K562 (cell line): ENCODE measurements around the gene FRMPD4. TPM values are rescaled to one million over a fixed set of nuclear protein-coding genes. Genes with fewer than 3 reads are reported as not detected.

Experiments
- ATAC-seq: fragments of 200-7000 bp; cut with Tn5 transposase; 3 replicates; pipeline ENCODE4 v1.9.1; 2020; ENCODE audit warnings: moderate library complexity
- BruUV-seq: library from RNA; stranded (reverse); fragments of 400-500 nt; replicated peaks from 2 replicates; lab custom pipeline; 2021; lab: Mats Ljungman, UMichigan
- CTCF ChIA-PET: fragments of 300-600 bp; formaldehyde crosslinking; extraction: SDS; loops from one replicate; lab custom pipeline; 2021; ENCODE audit warnings: low intra/inter-chr PET ratio; lab: Yijun Ruan, JAX
- POLR2A ChIA-PET: fragments of 300-600, 350-650 bp; sonication (Branson Sonifier 250); formaldehyde crosslinking; extraction: SDS; loops from one replicate; lab custom pipeline; 2021; ENCODE audit warnings: antibody characterized with exemption, inconsistent platforms; lab: Yijun Ruan, JAX
- DNase-seq, 4 experiments: peaks; one replicate each; pipeline versions ENCODE4 v3.0.0 to v3.0.0-alpha.2; 2011 to 2018; ENCODE audit warnings: low spot score in 3 of 4, mixed read lengths in 3 of 4; ENCODE audit errors: extremely low read depth in 1 of 4
- FAIRE-seq: peaks from 2 replicates; lab custom pipeline; 2011; peaks lifted over from hg19 to GRCh38; lab: Jason Lieb, UNC
- H2AFZ ChIP-seq: 2 replicates; pipeline ENCODE4 v1.6.0; 2011; ENCODE audit warnings: low read depth, low read length, control low read depth, inconsistent platforms
- H3K27ac ChIP-seq: fragments of 200-600 bp; 3 replicates; pipeline ENCODE4 v1.8.0; 2011; ENCODE audit warnings: low read depth, mild to moderate bottlenecking, control low read depth, inconsistent platforms, low read length, moderate library complexity, mixed read lengths; ENCODE audit errors: extremely low read depth
- H3K27me3 ChIP-seq, 2 experiments: fragments of 300-600 bp in 1 of 2; 2 replicates in 1 of 2; 3 replicates in 1 of 2; pipeline versions ENCODE4 v1.6.0 to v1.8.0; 2011; ENCODE audit warnings: inconsistent platforms in 2 of 2, low read length in 2 of 2, mild to moderate bottlenecking in 1 of 2, mixed read lengths in 1 of 2, moderate library complexity in 1 of 2; ENCODE audit not compliant: control insufficient read depth in 2 of 2, insufficient read depth in 2 of 2
- H3K36me3 ChIP-seq: fragments of 300-600 bp; 3 replicates; pipeline ENCODE4 v1.8.0; 2011; ENCODE audit warnings: mild to moderate bottlenecking, low read length, inconsistent platforms; ENCODE audit not compliant: control insufficient read depth, insufficient read depth
- H3K4me1 ChIP-seq, 2 experiments: fragments of 200-600 bp in 1 of 2; replicated peaks in 1 of 2; 2 replicates in 1 of 2; 3 replicates in 1 of 2; pipeline versions ENCODE4 v1.5.1 to v1.8.0; 2011; ENCODE audit warnings: inconsistent platforms in 2 of 2, low read length in 2 of 2, mild to moderate bottlenecking in 1 of 2, mixed read lengths in 1 of 2, moderate library complexity in 1 of 2; ENCODE audit not compliant: control insufficient read depth in 2 of 2, insufficient read depth in 2 of 2
- H3K4me2 ChIP-seq: 2 replicates; pipeline ENCODE4 v1.6.1; 2011; ENCODE audit warnings: low read length, control low read depth, inconsistent platforms, mixed read lengths; ENCODE audit not compliant: insufficient read depth
- H3K4me3 ChIP-seq: fragments of 200-600 bp; sonication (generic), shearing (Covaris generic); 2 replicates; pipeline ENCODE4 v1.5.1; 2016; ENCODE audit warnings: control low read depth, inconsistent platforms
- H3K79me2 ChIP-seq: fragments of 200-600 bp; 3 replicates; pipeline ENCODE4 v1.8.0; 2011; ENCODE audit warnings: low read length, inconsistent platforms; ENCODE audit not compliant: control insufficient read depth, insufficient read depth
- H3K9ac ChIP-seq, 2 experiments: 2 replicates each; pipeline versions ENCODE4 v1.6.0 to v1.6.1; 2011; ENCODE audit warnings: low read depth in 2 of 2, low read length in 2 of 2, control low read depth in 1 of 2, inconsistent platforms in 1 of 2, mild to moderate bottlenecking in 1 of 2, mixed read lengths in 1 of 2; ENCODE audit not compliant: insufficient read depth in 1 of 2
- H3K9me1 ChIP-seq: one replicate; pipeline ENCODE4 v1.6.0; 2011; ENCODE audit warnings: inconsistent platforms, mild to moderate bottlenecking, low read length, moderate library complexity; ENCODE audit not compliant: control insufficient read depth, insufficient read depth
- H3K9me3 ChIP-seq: replicated peaks from 2 replicates; pipeline ENCODE4 v1.5.1; 2011; ENCODE audit warnings: low read depth, low read length, inconsistent platforms; ENCODE audit not compliant: control insufficient read depth, insufficient read depth
- H4K20me1 ChIP-seq: replicated peaks from 2 replicates; pipeline ENCODE4 v1.6.1; 2011; ENCODE audit warnings: low read length, inconsistent platforms, mixed read lengths; ENCODE audit not compliant: control insufficient read depth, insufficient read depth
- FOXA3 ChIP-seq, 2 experiments: fragments of 450-650 bp in 1 of 2; sonication (generic) in 1 of 2; formaldehyde crosslinking; IDR thresholded peaks in 1 of 2; conservative IDR thresholded peaks in 1 of 2; 2 replicates each; pipeline versions ENCODE4 v1.4.0 to v1.8.0; 2020 to 2022; ENCODE audit warnings: mild to moderate bottlenecking in 2 of 2, missing genetic modification reagents in 1 of 2
- HDAC2 ChIP-seq: fragments of 450-650 bp; IDR thresholded peaks from 2 replicates; pipeline ENCODE4 v1.6.1; 2016; ENCODE audit warnings: mild to moderate bottlenecking
- HDAC8 ChIP-seq: fragments of 450-650 bp; IDR thresholded peaks from 2 replicates; pipeline ENCODE4 v1.6.1; 2016; ENCODE audit warnings: mild to moderate bottlenecking, missing genetic modification characterization, moderate library complexity, missing compliant biosample characterization
- HEY1 ChIP-seq: fragments of 250-450 bp; sonication (Bioruptor Pico); IDR thresholded peaks from 2 replicates; pipeline ENCODE4 v1.5.0; 2020; ENCODE audit warnings: mild to moderate bottlenecking, moderate library complexity, borderline replicate concordance
- KHSRP ChIP-seq: fragments of 450-650 bp; IDR thresholded peaks from 2 replicates; pipeline ENCODE4 v1.6.1; 2017
- POLR2A ChIP-seq: fragments of 450-650 bp; conservative IDR thresholded peaks from 2 replicates; pipeline ENCODE4 v1.6.1; 2016
- PTRF ChIP-seq: fragments of 450-650 bp; IDR thresholded peaks from 2 replicates; pipeline ENCODE4 v1.6.1; 2016; ENCODE audit warnings: mild to moderate bottlenecking, missing genetic modification characterization, missing compliant biosample characterization
- ZNF143 ChIP-seq: sonication (generic); formaldehyde crosslinking; IDR thresholded peaks from 2 replicates; pipeline ENCODE4 v1.9.0; 2022; ENCODE audit warnings: mild to moderate bottlenecking, missing genetic modification reagents
- WGBS: fragments of 100-300 bp; shearing (Covaris generic); methylation state at CpG from one replicate; pipeline ENCODE4 v1.1.6; 2016; ENCODE audit warnings: low coverage, mixed read lengths; ENCODE audit not compliant: insufficient coverage; ENCODE audit errors: missing lambda C conversion rate; 5-methylcytosine and 5-hydroxymethylcytosine counted together
- in situ Hi-C: fragments of 300-500 bp; cut with MboI; formaldehyde crosslinking; loops from 4 replicates; pipeline ENCODE4 v1.15.0; 2018; ENCODE audit warnings: inconsistent platforms, mixed read lengths
- intact Hi-C: fragments of 100-400 bp; cut with micrococcal nuclease; formaldehyde crosslinking; loops from 2 replicates; pipeline ENCODE4 v1.14.2; 2022
- polyA plus RNA-seq, 8 experiments: library from polyadenylated mRNA; depleted of rRNA in 4 of 8; stranded (reverse) in 5 of 8; unstranded in 3 of 8; fragments of >200 nt; fragmentation: Nextera tagmentation in 2 of 8; fragmentation: Illumina TruSeq in 1 of 8; extraction: Ambion mirVana in 2 of 8; extraction: Trizol in 1 of 8; gene quantifications; 2 replicates each; pipeline versions ENCODE4 v1.2.1 to v1.2.3, GENCODE V29; 2011 to 2014; ENCODE audit warnings: inconsistent platforms in 1 of 8, missing spikeins in 1 of 8
- total RNA-seq, 7 experiments: library from RNA; depleted of rRNA in 6 of 7; stranded (reverse); fragments of >200 nt in 6 of 7; fragmentation: Illumina TruSeq in 2 of 7; extraction: Trizol in 2 of 7; gene quantifications; 2 replicates each; pipeline versions ENCODE4 v1.2.1 to v1.2.3, GENCODE V29; 2011 to 2021; ENCODE audit warnings: low replicate concordance in 1 of 7
- TF ChIP-seq, protein P1 (sequence below): fragments of 250-450 bp; sonication (Bioruptor Pico); IDR thresholded peaks from 2 replicates; pipeline ENCODE4 v1.5.0; 2021; ENCODE audit warnings: mild to moderate bottlenecking, moderate library complexity
- TF ChIP-seq, protein P2 (sequence below), 2 experiments: fragments of 150-350 bp in 1 of 2; IDR thresholded peaks; 2 replicates each; pipeline ENCODE4 v1.6.1; 2012 to 2016; ENCODE audit warnings: low read depth in 2 of 2, low read length in 2 of 2, mild to moderate bottlenecking in 1 of 2, moderate library complexity in 1 of 2
- TF ChIP-seq, protein P3 (sequence below): fragments of 450-650 bp; IDR thresholded peaks from 2 replicates; pipeline ENCODE4 v1.6.1; 2016
- TF ChIP-seq, protein P4 (sequence below): fragments of 250-450 bp; sonication (Bioruptor Pico); IDR thresholded peaks from 2 replicates; pipeline ENCODE4 v1.8.0; 2022; ENCODE audit warnings: inconsistent platforms, mild to moderate bottlenecking, moderate library complexity, borderline replicate concordance

Gene FRMPD4
- total and polyA plus RNA-seq, 9 of the 15 experiments (the other 6 are each of a cell fraction or from before 2014, with no cell fraction given), result not detected

DNA sequence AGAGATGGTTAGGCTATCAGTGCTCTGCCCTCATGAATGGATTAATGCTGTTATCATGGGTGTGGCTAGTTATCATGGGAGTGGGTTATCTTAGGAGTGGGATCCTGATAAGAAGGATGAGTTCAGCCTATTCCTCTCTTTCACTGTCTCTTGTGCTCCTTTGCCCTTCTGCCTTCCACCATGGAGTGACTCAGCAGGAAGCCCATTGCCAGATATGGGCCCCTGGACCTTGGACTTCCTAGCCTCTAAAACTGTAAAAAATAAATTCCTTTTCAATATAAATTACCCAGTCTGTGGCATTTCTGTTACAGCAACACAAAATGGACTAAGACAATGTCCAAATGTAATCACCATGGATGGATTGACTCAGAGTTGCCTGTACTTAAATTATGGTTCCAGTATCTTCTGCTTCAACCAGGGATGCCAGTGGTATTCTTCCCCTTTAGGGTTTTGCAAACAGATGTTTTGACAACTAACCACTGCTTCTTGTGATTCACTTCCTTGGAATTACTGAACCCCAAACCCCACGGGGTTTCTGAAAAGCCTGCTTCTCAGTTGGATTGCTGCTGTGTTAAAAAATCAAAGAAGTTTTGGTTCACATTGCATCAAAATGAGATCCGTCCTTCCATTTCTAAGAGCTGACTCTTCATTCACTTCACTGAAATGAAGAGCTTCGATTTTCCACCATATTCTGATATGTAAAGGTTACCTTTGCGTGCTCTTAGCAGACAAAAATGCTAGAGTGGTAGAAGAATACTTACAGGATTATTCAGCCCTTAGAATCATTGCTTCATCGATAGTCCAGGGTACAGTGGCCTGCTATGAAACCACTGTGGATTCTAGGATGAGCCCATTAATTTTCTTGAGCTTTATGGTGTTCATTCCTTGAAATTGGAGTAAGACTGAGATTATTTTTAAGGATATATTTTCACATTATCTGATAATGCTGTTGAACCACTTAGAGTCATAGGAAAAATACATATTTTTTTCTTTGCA is 107.7 kb downstream of the FRMPD4 start:
- no peak for DNase-seq
- Histone ChIP-seq H3K4me2 (no peak overlapping the region), H3K4me3 (no peak overlapping the region), H3K9ac (no peak overlapping the region), H3K27me3 (no peaks in the 10 kb centered on the region), H2AFZ (no peak overlapping the region), H3K36me3 (no peaks in the 10 kb centered on the region), H3K79me2 (no peaks in the 10 kb centered on the region), H3K4me1 (no peaks in the 10 kb centered on the region), H3K9me3 (no peaks in the 10 kb centered on the region), H4K20me1 (no peaks in the 10 kb centered on the region), H3K9me1 (no peaks in the 10 kb centered on the region), H3K27ac (no peak overlapping the region)
- in situ Hi-C loops, result no loop called here
- ATAC-seq, result no peak
- BruUV-seq, result no TSS peak
- intact Hi-C loops, result no loop called here
- CTCF ChIA-PET, result no interaction called here
- 0% methylated on average over 5 of the region's 5 CpGs for WGBS
- no peak for FAIRE-seq
- POLR2A ChIA-PET, result no interaction called here
- no peak for TF ChIP-seq PTRF (tag)
- TF ChIP-seq, protein P1, sequence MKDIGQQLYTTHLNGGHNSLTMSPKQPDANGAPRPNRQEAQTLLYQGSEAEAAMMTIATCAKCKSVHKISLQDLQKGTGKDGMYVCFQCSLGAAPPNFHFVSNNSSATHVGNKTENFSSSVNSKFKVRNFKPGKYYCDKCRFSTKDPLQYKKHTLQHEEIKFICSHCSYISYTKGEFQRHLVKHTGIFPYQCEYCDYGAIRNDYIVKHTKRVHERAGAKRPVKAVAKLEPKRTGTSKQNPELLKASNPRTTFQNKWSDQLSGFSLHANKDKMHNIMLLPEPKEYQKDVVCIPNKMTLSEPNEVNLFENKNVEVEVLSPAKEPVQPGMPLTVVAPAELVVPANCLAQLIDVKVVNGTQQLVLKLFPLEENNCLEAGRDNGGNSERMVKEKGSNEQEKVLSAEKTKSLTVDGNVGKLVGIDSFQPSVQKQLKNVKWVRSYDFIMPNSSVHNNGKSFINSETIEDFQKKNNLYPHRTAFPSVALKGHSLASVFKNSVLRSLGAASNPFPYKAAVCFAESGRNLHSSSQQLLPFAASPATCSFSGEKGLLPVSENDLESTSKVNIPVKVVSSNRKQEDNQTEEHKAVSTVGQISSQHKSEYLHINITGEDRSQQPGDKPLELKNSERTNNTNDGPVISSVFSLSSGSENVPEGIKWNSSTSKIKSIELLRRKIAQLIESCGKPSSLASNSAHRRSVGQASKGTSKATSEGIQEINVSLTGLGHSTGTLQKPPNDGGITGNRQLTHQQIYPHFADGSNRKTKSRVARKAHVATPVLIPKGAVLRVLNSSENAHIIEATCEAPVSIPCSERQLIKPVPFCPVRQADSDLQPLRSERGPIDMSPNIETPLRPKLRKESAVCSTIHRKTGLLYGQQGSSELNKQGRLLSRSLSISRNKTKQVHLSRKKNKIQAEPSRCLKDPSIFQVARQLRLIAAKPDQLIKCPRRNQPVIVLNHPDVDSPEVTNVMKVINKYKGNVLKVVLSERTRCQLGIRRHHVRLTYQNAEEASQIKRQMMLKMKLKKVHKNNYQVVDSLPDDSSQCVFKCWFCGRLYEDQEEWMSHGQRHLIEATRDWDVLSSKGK (CRISPR knock-in tag), result no peak
- TF ChIP-seq HDAC8 (tag), result no peak
- no peak for TF ChIP-seq KHSRP
- TF ChIP-seq, protein P2, sequence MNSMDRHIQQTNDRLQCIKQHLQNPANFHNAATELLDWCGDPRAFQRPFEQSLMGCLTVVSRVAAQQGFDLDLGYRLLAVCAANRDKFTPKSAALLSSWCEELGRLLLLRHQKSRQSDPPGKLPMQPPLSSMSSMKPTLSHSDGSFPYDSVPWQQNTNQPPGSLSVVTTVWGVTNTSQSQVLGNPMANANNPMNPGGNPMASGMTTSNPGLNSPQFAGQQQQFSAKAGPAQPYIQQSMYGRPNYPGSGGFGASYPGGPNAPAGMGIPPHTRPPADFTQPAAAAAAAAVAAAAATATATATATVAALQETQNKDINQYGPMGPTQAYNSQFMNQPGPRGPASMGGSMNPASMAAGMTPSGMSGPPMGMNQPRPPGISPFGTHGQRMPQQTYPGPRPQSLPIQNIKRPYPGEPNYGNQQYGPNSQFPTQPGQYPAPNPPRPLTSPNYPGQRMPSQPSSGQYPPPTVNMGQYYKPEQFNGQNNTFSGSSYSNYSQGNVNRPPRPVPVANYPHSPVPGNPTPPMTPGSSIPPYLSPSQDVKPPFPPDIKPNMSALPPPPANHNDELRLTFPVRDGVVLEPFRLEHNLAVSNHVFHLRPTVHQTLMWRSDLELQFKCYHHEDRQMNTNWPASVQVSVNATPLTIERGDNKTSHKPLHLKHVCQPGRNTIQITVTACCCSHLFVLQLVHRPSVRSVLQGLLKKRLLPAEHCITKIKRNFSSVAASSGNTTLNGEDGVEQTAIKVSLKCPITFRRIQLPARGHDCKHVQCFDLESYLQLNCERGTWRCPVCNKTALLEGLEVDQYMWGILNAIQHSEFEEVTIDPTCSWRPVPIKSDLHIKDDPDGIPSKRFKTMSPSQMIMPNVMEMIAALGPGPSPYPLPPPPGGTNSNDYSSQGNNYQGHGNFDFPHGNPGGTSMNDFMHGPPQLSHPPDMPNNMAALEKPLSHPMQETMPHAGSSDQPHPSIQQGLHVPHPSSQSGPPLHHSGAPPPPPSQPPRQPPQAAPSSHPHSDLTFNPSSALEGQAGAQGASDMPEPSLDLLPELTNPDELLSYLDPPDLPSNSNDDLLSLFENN (IDR thresholded peaks at IDR 0.05; ENCODE audit: low read depth in 2 of 2, low read length in 2 of 2), result no peak
- no peak for TF ChIP-seq POLR2A
- no peak for TF ChIP-seq HEY1 (CRISPR knock-in tag)
- no peak for TF ChIP-seq ZNF143 (CRISPR knock-in tag)
- TF ChIP-seq, protein P3, sequence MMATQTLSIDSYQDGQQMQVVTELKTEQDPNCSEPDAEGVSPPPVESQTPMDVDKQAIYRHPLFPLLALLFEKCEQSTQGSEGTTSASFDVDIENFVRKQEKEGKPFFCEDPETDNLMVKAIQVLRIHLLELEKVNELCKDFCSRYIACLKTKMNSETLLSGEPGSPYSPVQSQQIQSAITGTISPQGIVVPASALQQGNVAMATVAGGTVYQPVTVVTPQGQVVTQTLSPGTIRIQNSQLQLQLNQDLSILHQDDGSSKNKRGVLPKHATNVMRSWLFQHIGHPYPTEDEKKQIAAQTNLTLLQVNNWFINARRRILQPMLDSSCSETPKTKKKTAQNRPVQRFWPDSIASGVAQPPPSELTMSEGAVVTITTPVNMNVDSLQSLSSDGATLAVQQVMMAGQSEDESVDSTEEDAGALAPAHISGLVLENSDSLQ, result no peak
- TF ChIP-seq FOXA3 (CRISPR knock-in tag; conservative IDR thresholded peaks at IDR 0.05 in 1 of 2, IDR thresholded peaks at IDR 0.05 in 1 of 2), result no peak
- TF ChIP-seq HDAC2, result no peak
- TF ChIP-seq, protein P4, sequence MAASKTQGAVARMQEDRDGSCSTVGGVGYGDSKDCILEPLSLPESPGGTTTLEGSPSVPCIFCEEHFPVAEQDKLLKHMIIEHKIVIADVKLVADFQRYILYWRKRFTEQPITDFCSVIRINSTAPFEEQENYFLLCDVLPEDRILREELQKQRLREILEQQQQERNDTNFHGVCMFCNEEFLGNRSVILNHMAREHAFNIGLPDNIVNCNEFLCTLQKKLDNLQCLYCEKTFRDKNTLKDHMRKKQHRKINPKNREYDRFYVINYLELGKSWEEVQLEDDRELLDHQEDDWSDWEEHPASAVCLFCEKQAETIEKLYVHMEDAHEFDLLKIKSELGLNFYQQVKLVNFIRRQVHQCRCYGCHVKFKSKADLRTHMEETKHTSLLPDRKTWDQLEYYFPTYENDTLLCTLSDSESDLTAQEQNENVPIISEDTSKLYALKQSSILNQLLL (CRISPR knock-in tag), result no peak
